HepG2 (cell line): ENCODE results near the gene GBP6. TPM values are rescaled to one million over a fixed set of nuclear protein-coding genes. Genes with fewer than 3 reads are reported as not detected.

Experiments
- ATAC-seq: fragments of 200-7000 bp; cut with Tn5 transposase; 3 replicates; pipeline ENCODE4 v1.9.1; 2020; ENCODE audit warnings: mild to moderate bottlenecking, moderate library complexity
- BruUV-seq: library from RNA; stranded (reverse); fragments of 400-500 nt; replicated peaks from 2 replicates; lab custom pipeline; 2021; lab: Mats Ljungman, UMichigan
- CTCF ChIA-PET: fragments of 300-600 bp; formaldehyde crosslinking; extraction: SDS; loops from one replicate; lab custom pipeline; 2021; ENCODE audit warnings: low total read pairs, inconsistent platforms, low intra/inter-chr PET ratio; lab: Yijun Ruan, JAX
- POLR2A ChIA-PET: fragments of 350-600 bp; sonication (Branson Sonifier 250); formaldehyde crosslinking; loops from one replicate; lab custom pipeline; 2020; ENCODE audit warnings: antibody characterized with exemption, inconsistent platforms; lab: Yijun Ruan, JAX
- DNase-seq: peaks from one replicate; pipeline ENCODE4 v3.0.0-alpha.2; 2015; ENCODE audit warnings: low spot score
- FAIRE-seq: peaks from 3 replicates; lab custom pipeline; 2011; peaks lifted over from hg19 to GRCh38; lab: Jason Lieb, UNC
- H2AFZ ChIP-seq: one replicate; pipeline ENCODE4 v1.6.1; 2011; ENCODE audit warnings: low read length, inconsistent platforms
- H3K27ac ChIP-seq: fragments of 300-600 bp; 3 replicates; pipeline ENCODE4 v1.8.0; 2011; ENCODE audit warnings: mixed run types, mild to moderate bottlenecking, mixed read lengths, low read length, inconsistent platforms; ENCODE audit not compliant: insufficient read depth; ENCODE audit errors: extremely low read length
- H3K27me3 ChIP-seq, 2 experiments: fragments of 200-600 bp in 1 of 2; 2 replicates in 1 of 2; 3 replicates in 1 of 2; pipeline versions ENCODE4 v1.6.0 to v1.8.0; 2011; ENCODE audit warnings: low read length in 2 of 2, mild to moderate bottlenecking in 2 of 2, moderate library complexity in 2 of 2, inconsistent platforms in 1 of 2; ENCODE audit not compliant: insufficient read depth in 2 of 2, control insufficient read depth in 1 of 2
- H3K36me3 ChIP-seq, 2 experiments: fragments of 200-600 bp in 1 of 2; replicated peaks in 1 of 2; 2 replicates in 1 of 2; 3 replicates in 1 of 2; pipeline versions ENCODE4 v1.5.1 to v1.8.0; 2011; ENCODE audit warnings: low read length in 2 of 2, inconsistent platforms in 1 of 2; ENCODE audit not compliant: insufficient read depth in 2 of 2, control insufficient read depth in 1 of 2
- H3K4me1 ChIP-seq: 2 replicates; pipeline ENCODE4 v1.5.1; 2012; ENCODE audit warnings: low read length, inconsistent platforms; ENCODE audit not compliant: insufficient read depth
- H3K4me2 ChIP-seq: 2 replicates; pipeline ENCODE4 v1.6.0; 2011; ENCODE audit warnings: low read depth, low read length, inconsistent platforms
- H3K4me3 ChIP-seq, 3 experiments: fragments of 200-600 bp in 1 of 3; sonication (generic), shearing (Covaris generic) in 1 of 3; replicated peaks in 1 of 3; 2 replicates each; pipeline ENCODE4 v1.5.1; 2011 to 2016; ENCODE audit warnings: low read length in 3 of 3, inconsistent platforms in 2 of 3, low read depth in 2 of 3, mild to moderate bottlenecking in 2 of 3, control low read depth in 1 of 3, mixed read lengths in 1 of 3; ENCODE audit not compliant: insufficient read depth in 1 of 3
- H3K79me2 ChIP-seq: one replicate; pipeline ENCODE4 v1.6.1; 2011; ENCODE audit warnings: low read length, inconsistent platforms; ENCODE audit not compliant: insufficient read depth
- H3K9ac ChIP-seq: 2 replicates; pipeline ENCODE4 v1.6.0; 2011; ENCODE audit warnings: mild to moderate bottlenecking, low read depth, low read length, inconsistent platforms; ENCODE audit not compliant: insufficient read depth
- H3K9me3 ChIP-seq: 2 replicates; pipeline ENCODE4 v1.5.1; 2012; ENCODE audit warnings: mild to moderate bottlenecking, low read length
- H4K20me1 ChIP-seq: 2 replicates; pipeline ENCODE4 v1.6.0; 2011; ENCODE audit warnings: inconsistent platforms, mild to moderate bottlenecking, low read length, moderate library complexity; ENCODE audit not compliant: insufficient read depth
- ARNT ChIP-seq: fragments of 450-650 bp; IDR thresholded peaks from 2 replicates; pipeline ENCODE4 v1.6.1; 2017
- CSRNP2 ChIP-seq: sonication (generic); formaldehyde crosslinking; conservative IDR thresholded peaks from 2 replicates; pipeline ENCODE4 v1.8.0; 2022; ENCODE audit warnings: low read depth, missing genetic modification reagents
- GABPA ChIP-seq, 2 experiments: IDR thresholded peaks; 2 replicates each; pipeline ENCODE4 v1.6.1; 2011 to 2016; ENCODE audit warnings: low read depth in 2 of 2, low read length in 1 of 2, missing biosample characterization in 1 of 2, missing genetic modification characterization in 1 of 2
- MTF2 ChIP-seq: sonication (generic); formaldehyde crosslinking; IDR thresholded peaks from 2 replicates; pipeline ENCODE4 v1.5.0; 2020; ENCODE audit warnings: missing genetic modification reagents, borderline replicate concordance
- NFAT5 ChIP-seq: sonication (generic); formaldehyde crosslinking; IDR thresholded peaks from 2 replicates; pipeline ENCODE4 v1.4.0; 2020; ENCODE audit warnings: missing genetic modification reagents
- PBX2 ChIP-seq: IDR thresholded peaks from 2 replicates; pipeline ENCODE4 v1.6.1; 2016; ENCODE audit warnings: control low read depth
- PRPF4 ChIP-seq: fragments of 200-400 bp; formaldehyde crosslinking; IDR thresholded peaks from 2 replicates; pipeline ENCODE4 v1.6.1; 2016; ENCODE audit warnings: low read length, low read depth; ENCODE audit not compliant: poor library complexity, severe bottlenecking
- SRSF1 ChIP-seq: fragments of 200-400 bp; formaldehyde crosslinking; optimal IDR thresholded peaks from 2 replicates; pipeline ENCODE3; 2017; ENCODE audit warnings: mild to moderate bottlenecking, low read depth, low read length, moderate library complexity
- STAG1 ChIP-seq: sonication (generic); formaldehyde crosslinking; IDR thresholded peaks from 2 replicates; pipeline ENCODE4 v1.4.0; 2020; ENCODE audit warnings: missing genetic modification reagents
- TBL1XR1 ChIP-seq: fragments of 150-350 bp; IDR thresholded peaks from 2 replicates; pipeline ENCODE4 v1.6.1; 2014; ENCODE audit warnings: borderline replicate concordance, low read length; ENCODE audit not compliant: partially characterized antibody
- ZNF160 ChIP-seq: sonication (generic); formaldehyde crosslinking; IDR thresholded peaks from 2 replicates; pipeline ENCODE4 v1.8.0; 2022; ENCODE audit warnings: mild to moderate bottlenecking, inconsistent platforms, missing genetic modification reagents
- ZNF232 ChIP-seq: sonication (generic); formaldehyde crosslinking; IDR thresholded peaks from 2 replicates; pipeline ENCODE4 v1.4.0; 2020; ENCODE audit warnings: missing genetic modification reagents, borderline replicate concordance
- ZNF264 ChIP-seq: sonication (generic); formaldehyde crosslinking; IDR thresholded peaks from 2 replicates; pipeline ENCODE4 v1.4.0; 2020; ENCODE audit warnings: missing genetic modification reagents
- ZNF367 ChIP-seq: sonication (generic); formaldehyde crosslinking; IDR thresholded peaks from 2 replicates; pipeline ENCODE4 v1.4.0; 2020; ENCODE audit warnings: missing genetic modification reagents, borderline replicate concordance
- WGBS: methylation state at CpG from one replicate; pipeline ENCODE4 v1.1.6; 2017; ENCODE audit warnings: low lambda C conversion rate; 5-methylcytosine and 5-hydroxymethylcytosine counted together
- in situ Hi-C: cut with HindIII; loops from 2 replicates; pipeline ENCODE4 v1.10.0; 2017; ENCODE audit warnings: low pct_unique_long_range_greater_than_20kb; ENCODE audit not compliant: extremely low pct_ligation_motif_present
- intact Hi-C: fragments of 100-400 bp; cut with micrococcal nuclease; formaldehyde crosslinking; loops from one replicate; pipeline ENCODE4 v1.10.0; 2022; ENCODE audit not compliant: unreplicated experiment
- polyA plus RNA-seq, 8 experiments: library from polyadenylated mRNA; depleted of rRNA in 3 of 8; stranded (reverse) in 7 of 8; unstranded in 1 of 8; fragments of >200 nt; fragmentation: Illumina TruSeq in 4 of 8; extraction: Trizol in 4 of 8; gene quantifications; 2 replicates each; pipeline versions ENCODE4 v1.2.1 to v1.2.3, GENCODE V29; 2011 to 2016; ENCODE audit warnings: low read depth in 4 of 8, missing spikeins in 1 of 8, mixed read lengths in 1 of 8; ENCODE audit not compliant: insufficient read depth in 1 of 8
- total RNA-seq, 5 experiments: library from RNA; depleted of rRNA; stranded (reverse); fragments of >200 nt; fragmentation: Illumina TruSeq; extraction: Trizol; gene quantifications; 2 replicates each; pipeline ENCODE4 v1.2.3, GENCODE V29; 2016; ENCODE audit warnings: low read depth in 1 of 5

Gene GBP6
- total and polyA plus RNA-seq, 2 of the 13 experiments (the other 11 are each of a cell fraction or from before 2014, with no cell fraction given): not detected

GRCh38 chr1:89337903-89338302, 26.0 kb upstream of the GBP6 start:
- no peak overlapping the region for H3K4me3 ChIP-seq
- ATAC-seq: no peak
- CTCF ChIA-PET: no interaction called here
- no TSS peak for BruUV-seq
- in situ Hi-C loops (no loop called here), intact Hi-C loops (no loop called here)
- H3K4me1 ChIP-seq: no peaks in the 10 kb centered on the region
- TF ChIP-seq PBX2 (CRISPR knock-in tag): no peak
- TF ChIP-seq NFAT5 (CRISPR knock-in tag): no peak
- no peak for TF ChIP-seq GABPA (IDR thresholded peaks at IDR 0.05; ENCODE audit: low read depth, low read length)
- no peak for TF ChIP-seq GABPA (CRISPR knock-in tag; IDR thresholded peaks at IDR 0.05; ENCODE audit: low read depth)
- no peak for TF ChIP-seq TBL1XR1
- no peak for TF ChIP-seq CSRNP2 (CRISPR knock-in tag)
- TF ChIP-seq PRPF4: no peak
- no peak for TF ChIP-seq ARNT
- no peak for TF ChIP-seq ZNF367 (CRISPR knock-in tag)
- no peak for TF ChIP-seq SRSF1
- TF ChIP-seq ZNF160 (CRISPR knock-in tag): no peak
- TF ChIP-seq MTF2: no peak
- TF ChIP-seq ZNF232 (CRISPR knock-in tag): no peak
- no peak for TF ChIP-seq ZNF264 (CRISPR knock-in tag)
- TF ChIP-seq STAG1: no peak
- peaks cover 0 to 27% of the 10 kb centered on the region in 2 experiments; a peak in 3 of 5 replicates for H3K27me3 ChIP-seq
- H2AFZ ChIP-seq: no peak overlapping the region
- no peak for DNase-seq
- POLR2A ChIA-PET: no interaction called here
- no peaks in the 10 kb centered on the region for H3K9me3 ChIP-seq
- no peak for FAIRE-seq
- 5% methylated on average over 4 of the region's 4 CpGs for WGBS
- no peaks in the 10 kb centered on the region for H3K36me3 ChIP-seq
- no peaks in the 10 kb centered on the region for H3K79me2 ChIP-seq
- H3K27ac ChIP-seq: no peak overlapping the region
- H3K9ac ChIP-seq: no peak overlapping the region
- no peak overlapping the region for H3K4me2 ChIP-seq
- H4K20me1 ChIP-seq: no peaks in the 10 kb centered on the region
